Activated CD4-positive, alpha-beta T cell treated with anti-CD3 and anti-CD28 coated beads, Interleukin-2, amount 50 U/mL, for 16 hours (primary cell): ENCODE measurements around the gene AUNIP.

Experiments
- DNase-seq: peaks from one replicate; pipeline ENCODE4 v3.0.0-alpha.2; 2020

Gene AUNIP

DNA sequence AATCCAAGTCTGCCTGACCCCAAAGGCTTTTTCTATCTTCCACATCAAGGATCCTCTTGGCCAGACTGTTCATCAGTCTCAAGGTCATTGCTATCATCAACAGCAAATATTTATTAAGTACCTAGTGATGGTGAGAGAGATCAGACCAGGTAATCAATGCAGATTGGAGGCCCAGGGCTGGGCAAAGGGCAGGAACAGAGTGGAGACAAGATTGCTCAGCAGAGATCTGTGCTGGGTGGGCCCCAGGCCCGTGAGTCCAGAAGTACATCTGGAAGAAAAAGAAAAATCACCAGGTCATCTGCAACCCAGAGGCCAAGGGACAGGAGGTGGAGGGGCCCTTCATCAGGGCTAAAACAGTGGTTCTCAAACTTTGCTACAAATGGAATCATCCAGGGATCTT, 26.3 kb upstream of the AUNIP start:
- no peak for DNase-seq

GRCh38 chr1:25881266-25881665, 22.0 kb upstream of the AUNIP start:
- no peak for DNase-seq

GRCh38 chr1:25880518-25880917, 21.3 kb upstream of the AUNIP start:
- no peak for DNase-seq

DNA sequence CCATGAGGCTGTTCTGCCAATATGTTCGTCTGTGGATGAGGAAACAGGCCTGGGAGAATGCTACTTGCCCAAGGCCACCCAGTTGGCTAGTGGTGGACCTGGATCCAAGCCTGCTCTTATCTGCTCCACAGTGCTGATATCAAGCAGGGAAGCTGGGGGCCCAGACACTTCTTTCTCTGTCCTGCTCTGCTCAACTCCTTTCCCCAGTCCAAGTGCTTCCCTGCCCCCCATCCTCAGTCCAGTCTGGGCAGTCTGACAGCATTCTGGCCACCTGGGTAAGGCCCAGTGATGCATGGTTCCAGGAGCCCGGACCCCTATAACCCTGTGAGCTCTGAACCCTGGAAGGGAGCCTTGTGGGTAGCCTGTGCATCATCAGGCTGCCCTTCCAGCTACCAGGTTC, 20.4 kb upstream of the AUNIP start:
- DNase-seq, result no peak

- no peak for DNase-seq
These were observed 19.4 kb upstream of the AUNIP start for GRCh38 chr1:25878690-25879089.

DNA sequence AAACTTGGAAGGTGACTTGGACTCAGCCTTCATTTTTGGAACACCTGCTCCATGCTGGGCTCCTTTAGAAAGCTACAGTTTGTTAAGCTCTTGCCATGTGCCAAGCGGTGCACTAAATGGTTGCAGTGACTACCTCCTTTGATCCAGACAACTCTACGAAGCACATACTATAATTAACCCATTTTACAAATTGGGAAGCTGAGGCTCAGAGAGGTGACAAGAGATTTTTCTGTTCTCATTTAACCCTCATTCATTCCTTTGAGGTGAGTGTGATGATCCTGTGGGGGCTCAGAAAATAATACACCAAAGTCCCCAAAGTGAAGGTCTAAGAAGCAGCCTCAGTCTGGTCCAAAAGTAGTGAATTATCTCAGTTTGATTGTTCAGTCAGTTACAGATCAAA, 17.9 kb upstream of the AUNIP start:
- no peak for DNase-seq

DNA sequence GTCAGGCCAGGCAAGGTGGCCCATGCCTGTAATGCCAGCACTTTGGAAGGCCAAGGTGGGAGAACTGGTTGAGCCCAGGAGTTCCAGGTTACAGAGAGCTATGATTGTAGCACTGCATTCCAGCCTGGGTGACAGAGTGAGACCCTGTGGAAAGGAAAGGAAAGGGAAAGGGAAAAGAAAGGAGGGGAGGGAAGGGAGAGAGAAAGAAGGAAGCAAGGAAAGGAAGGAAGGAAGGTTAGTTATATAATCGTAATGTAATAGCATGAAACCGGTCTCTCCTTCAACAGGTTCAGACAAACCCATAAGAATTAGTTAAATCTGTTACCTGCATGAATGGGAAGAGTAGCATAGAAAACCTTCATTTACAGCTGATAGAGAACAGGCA, 17.4 kb upstream of the AUNIP start:
- no peak for DNase-seq

DNA sequence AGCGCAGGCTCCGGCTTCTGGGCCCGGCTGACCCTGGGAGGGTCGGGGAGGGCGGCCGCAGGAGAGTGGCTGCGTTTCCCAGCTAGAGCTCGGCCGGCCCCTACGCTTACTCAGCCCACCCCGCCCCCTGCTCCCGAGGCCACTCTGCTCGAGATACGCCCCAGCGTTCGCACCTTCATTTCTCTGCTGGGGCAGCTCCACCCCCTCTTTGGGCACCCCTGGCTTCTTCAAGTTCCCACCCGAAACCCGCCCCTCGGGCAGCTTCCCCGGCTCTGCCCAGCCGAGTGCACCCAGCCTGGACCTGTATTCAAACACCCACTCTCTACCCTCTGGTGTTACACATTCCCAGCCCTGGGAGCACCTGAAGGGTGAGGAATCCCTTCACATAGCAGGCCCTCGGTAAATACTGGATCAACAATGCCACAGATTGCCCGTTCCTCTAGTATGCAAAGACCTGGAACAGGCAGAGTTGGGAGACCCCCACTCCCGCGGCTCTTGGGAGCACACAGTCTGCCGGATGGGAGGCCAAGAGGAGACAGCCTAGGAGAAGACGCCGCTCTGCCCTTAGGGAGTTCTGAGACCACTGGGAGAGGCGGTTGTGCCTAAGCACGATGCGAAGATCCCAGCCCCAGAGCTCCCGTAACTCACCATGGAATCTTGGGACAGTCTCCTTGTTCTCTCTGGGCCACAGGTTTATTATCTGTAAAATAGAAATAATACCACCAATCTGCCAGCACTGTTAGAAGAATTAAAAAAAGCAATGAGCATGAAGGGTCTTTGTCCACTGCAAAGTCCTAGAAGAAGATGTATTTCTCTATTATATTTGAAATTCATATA, 16.8 kb upstream of the AUNIP start:
- DNase-seq, result no peak

DNA sequence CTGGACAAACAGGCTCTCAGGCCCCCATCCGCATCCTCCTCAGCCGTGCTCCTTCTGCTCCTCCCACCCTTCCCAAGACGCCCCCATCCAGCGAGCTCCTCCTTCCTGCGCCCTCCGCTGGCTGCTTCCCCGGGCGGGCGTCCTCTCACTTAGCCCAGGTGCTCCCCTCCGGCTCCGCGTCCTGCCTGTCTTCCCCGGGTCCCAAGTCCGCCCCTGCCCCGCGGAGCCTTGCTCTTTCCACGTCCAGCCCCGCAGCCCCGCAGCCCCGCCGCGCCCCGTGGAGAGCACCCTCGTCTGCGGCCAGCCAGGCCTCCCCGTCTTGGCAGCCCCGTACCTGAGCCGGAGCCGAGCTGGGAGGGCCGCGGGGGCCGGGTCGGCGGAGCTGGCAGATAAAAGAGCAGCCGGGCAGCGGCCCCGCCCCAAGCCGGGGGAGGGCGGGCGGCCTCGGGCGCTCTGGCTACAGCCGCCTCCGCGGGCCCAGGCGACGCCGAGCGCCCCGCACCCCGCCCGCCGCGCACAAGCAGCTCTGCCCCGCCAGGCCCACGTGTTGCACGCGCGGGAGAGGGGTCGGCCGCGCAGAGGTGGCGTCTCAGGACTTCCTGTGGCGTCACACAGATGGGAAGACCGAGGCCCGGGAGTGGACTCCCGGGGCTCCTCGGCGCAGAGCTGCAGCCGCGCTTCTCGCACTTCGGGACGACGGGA, 16.0 kb upstream of the AUNIP start, which contains the start of gene PAQR7:
PAQR7 (minus strand) TSS at position 555 of the 702 bp plus-strand sequence. CDS start 11,869 bp downstream, outside the sequence.
- DNase-seq, result peak; percentile 47

DNA sequence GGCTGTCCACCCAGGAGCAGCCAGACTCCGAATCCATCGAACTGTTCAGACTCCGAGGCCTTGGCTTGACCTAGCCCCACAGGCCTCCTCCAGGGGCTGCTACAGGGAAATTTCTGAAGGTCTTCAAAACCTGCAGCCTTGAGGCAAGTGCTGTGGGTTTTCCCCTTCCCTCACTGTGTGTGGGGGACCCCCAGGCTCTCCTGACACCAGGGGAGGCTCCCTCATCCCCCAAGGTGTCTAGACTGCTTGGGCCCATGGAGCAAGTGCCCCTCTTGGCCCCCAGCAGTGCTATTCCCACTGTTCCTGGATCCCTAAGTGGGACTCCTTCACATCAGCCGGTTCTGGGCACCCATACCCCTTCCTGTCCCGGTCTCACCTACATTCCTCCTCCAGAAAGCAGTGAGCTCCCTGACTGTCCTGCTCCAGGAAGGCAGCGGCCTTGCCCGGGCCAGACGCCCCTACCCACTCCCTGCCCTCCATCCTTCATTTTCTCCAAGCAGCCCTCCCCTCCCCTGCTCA, 15.4 kb upstream of the AUNIP start:
- DNase-seq, result no peak

DNA sequence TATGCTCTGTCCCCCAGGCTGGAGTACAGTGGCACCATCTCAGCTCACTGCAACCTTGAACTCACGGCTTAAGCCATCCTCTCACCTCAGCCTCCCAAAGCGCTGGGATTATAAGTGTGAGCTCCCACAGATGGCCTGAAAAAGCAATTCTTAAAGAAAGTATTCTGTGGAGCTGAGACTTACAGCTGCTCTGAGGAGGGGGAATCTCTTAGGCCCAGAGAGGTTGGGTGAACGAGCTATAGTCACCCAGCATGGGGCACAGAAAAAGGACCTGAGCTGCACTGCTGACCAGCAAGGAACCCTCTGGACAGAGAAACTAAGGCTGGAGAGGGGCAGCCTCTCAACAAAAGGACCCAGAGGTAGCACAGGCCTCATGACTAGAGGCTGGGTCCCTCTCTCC, 15.0 kb upstream of the AUNIP start:
- DNase-seq, result no peak

GRCh38 chr1:25873120-25873519, 13.9 kb upstream of the AUNIP start:
- no peak for DNase-seq

GRCh38 chr1:25872713-25873112, 13.5 kb upstream of the AUNIP start:
- DNase-seq, result no peak

DNA sequence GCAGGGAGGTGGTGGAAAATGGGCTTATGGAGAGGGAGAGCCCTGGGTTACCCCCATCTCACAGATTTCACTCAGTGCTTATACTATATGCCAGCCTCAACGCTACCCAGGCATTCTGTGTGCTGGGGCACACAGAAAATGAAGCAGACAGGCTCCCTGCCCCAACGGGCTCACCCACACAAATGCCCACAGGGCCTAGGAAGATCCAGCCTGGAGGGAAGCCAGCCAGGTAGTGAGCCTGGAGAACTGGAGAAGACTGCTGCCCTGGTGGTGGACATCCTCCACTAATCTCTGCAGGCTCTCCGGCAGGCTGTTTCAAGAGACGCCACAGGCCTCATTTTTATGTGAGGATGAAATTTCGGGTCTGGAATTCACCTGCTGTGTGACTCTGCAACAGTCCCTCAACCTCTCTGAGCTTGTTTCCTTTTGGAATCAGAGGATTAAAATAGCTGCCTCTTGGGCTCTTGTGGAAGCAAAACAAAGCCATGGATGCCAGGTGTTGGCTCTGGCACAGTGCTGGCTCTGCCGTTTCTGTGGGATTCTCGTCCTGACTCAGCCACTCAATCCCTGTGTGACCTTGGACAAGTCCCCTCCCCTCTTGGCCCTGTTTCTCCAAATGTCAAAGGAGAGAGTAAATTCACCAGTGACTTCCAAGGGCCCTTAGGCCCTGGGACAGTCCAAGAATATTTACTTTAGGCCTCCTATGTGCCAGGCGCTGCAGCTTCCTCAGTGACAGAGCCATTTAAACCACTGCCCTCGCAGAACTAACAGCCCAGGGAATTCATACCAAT, 12.6 kb upstream of the AUNIP start:
- no peak for DNase-seq

GRCh38 chr1:25871086-25871703, 11.9 kb upstream of the AUNIP start:
- no peak for DNase-seq

DNA sequence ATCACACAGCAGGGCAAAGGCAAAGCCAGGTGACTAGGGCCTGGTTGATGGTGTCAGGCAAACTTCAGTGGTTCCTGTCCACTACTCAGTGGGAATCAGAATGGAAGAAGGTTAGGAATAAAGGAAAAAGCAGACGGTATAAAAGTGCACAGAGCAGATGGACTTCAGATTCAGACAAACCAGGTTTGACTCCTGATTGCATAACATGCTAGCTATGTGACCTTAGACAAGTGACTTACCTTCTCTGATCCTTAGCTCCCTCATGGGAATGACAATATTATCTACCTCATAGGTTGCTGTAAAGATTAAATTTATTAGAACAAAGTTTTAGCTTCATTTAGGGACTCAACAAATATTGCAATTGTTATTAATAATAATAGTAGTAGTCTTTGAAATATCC, 11.4 kb upstream of the AUNIP start:
- no peak for DNase-seq

DNA sequence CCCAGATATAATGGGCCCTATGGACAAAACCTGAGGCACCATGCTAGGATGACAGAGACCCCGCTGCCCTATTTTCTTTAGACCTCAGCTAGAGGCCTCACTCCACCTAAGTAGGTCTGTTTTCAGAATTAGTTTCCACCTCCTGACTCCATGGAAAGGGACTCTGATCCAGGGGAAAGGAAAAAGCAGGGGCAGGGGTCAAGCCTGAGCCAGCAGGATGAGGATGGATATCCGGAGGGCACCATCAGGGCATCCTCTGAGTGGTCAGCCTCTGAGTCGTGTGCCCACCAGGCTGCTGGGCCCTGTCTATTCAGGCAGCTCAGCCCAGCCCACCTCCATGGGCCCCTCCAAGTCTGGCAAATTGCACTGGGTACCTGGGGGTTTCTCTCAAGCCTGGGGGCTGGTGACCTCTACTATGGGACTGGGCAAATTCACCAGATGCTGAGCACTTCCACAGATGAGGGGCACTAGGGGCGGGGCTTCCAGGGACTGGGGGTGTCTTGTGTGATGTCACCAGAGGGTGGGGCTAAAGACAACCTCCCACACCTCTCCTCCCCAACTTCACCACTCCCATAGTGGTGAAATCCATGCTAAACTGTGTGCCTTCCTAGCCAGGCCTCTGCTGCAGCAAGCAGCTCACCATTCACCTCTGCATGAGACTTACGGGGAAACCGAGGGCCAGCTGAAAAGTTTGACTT, 10.8 kb upstream of the AUNIP start:
- no peak for DNase-seq

GRCh38 chr1:25867210-25867991, 8.1 kb upstream of the AUNIP start:
- no peak for DNase-seq

- DNase-seq, result no peak
These were observed 7.0 kb upstream of the AUNIP start for GRCh38 chr1:25866288-25866687.

DNA sequence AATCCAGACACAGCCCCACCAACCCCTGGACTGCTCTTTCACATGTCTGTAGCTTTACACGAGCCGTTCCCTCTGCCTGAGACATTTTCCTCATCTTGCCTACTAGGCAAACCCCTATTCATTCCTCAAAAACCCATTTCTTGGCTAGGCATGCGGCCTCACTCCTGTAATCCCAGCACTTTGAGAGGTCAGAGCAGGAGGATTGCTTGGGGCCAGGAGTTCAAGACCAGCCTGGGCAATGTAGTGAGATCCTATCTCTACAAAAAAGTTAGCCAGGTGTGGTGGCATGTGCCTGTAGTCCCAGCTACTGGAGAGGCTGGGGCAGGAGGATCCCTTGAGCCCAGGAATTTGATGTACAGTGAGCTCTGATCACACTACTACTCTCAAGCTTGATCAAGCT, 5.2 kb upstream of the AUNIP start:
- DNase-seq, result no peak

DNA sequence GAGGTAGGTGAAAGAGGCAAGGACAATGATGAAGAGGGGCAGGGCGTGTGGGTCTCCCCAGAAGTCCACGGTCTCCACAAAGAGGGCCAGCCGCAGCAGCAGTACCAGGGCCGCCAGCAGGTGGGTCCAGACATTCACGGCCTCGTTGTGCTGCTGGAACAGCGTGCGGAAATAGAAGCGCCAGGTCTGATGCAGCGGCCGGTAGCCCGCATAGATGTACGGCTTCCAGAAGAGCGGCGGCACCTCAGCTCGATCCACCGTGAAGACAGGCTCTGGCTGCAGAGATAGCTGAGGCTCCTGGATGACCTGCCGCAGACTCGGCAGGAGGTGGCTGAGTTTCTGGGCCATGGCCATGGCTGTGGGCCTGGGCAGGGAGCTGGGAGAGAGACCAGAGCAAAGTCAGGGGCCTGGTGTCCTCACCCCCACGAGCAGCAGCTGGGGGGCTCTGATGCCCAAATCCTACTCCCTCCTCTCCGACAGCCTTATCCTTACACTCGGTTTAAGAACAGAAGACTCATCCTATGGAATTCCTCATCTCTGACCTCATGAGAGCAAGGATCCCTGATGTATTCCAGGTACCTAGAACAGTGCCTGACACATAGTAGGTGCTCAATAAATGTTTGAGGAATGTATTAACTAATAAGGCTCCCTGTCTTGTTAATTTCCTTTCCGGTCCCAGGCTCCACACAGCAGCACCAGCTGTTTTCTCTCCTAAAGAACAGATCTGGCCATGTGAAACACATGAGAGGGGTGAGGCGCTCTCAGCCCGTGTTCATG, 4.4 kb upstream of the AUNIP start:
- no peak for DNase-seq
